ENCODE results near the gene KPTN. TPM values are rescaled to one million over a fixed set of nuclear protein-coding genes. Genes with fewer than 3 reads are reported as not detected.

The KPTN gene
- polyA plus RNA-seq, 4 donors: 8.8 to 18.5 (median 10.4) TPM

GRCh38 chr19:47509170-47509847 lies 25.3 kb upstream of the KPTN start:
- DNase-seq (ENCODE audit: low read depth in 4 of 4, low spot score in 3 of 4): no peak

GRCh38 chr19:47508721-47509120 lies 24.7 kb upstream of the KPTN start:
- no peak for DNase-seq (ENCODE audit: low read depth in 4 of 4, low spot score in 3 of 4)

GRCh38 chr19:47507924-47508553 lies 24.0 kb upstream of the KPTN start:
- DNase-seq (ENCODE audit: low read depth in 4 of 4, low spot score in 3 of 4): no peak

GRCh38 chr19:47507012-47507411 lies 23.0 kb upstream of the KPTN start:
- DNase-seq (ENCODE audit: low read depth in 4 of 4, low spot score in 3 of 4): peak in 1 of 4 donors; percentile 36

GRCh38 chr19:47506459-47506858 lies 22.4 kb upstream of the KPTN start:
- no peak for DNase-seq (ENCODE audit: low read depth in 4 of 4, low spot score in 3 of 4)

GRCh38 chr19:47505506-47505905 lies 21.5 kb upstream of the KPTN start:
- no peak for DNase-seq (ENCODE audit: low read depth in 4 of 4, low spot score in 3 of 4)

- DNase-seq (ENCODE audit: low read depth in 4 of 4, low spot score in 3 of 4): no peak
Observed at GRCh38 chr19:47503826-47504150, 19.8 kb upstream of the KPTN start.

- no peak for DNase-seq (ENCODE audit: low read depth in 4 of 4, low spot score in 3 of 4)
Observed at GRCh38 chr19:47503130-47503825, 19.3 kb upstream of the KPTN start.

- no peak for DNase-seq (ENCODE audit: low read depth in 4 of 4, low spot score in 3 of 4)
Observed at GRCh38 chr19:47499863-47500830, 16.1 kb upstream of the KPTN start.

- no peak for DNase-seq (ENCODE audit: low read depth in 4 of 4, low spot score in 3 of 4)
Observed at GRCh38 chr19:47499371-47499770, 15.4 kb upstream of the KPTN start.

GRCh38 chr19:47498561-47498960 lies 14.5 kb upstream of the KPTN start:
- DNase-seq (ENCODE audit: low read depth in 4 of 4, low spot score in 3 of 4): no peak

- DNase-seq (ENCODE audit: low read depth in 4 of 4, low spot score in 3 of 4): no peak
Observed at GRCh38 chr19:47497821-47498520, 14.0 kb upstream of the KPTN start.

- DNase-seq (ENCODE audit: low read depth in 4 of 4, low spot score in 3 of 4): no peak
Observed at GRCh38 chr19:47497050-47497766, 13.2 kb upstream of the KPTN start.

GRCh38 chr19:47495478-47496372 lies 11.7 kb upstream of the KPTN start:
- DNase-seq (ENCODE audit: low read depth in 4 of 4, low spot score in 3 of 4): no peak

GRCh38 chr19:47494729-47495128 lies 10.7 kb upstream of the KPTN start:
- DNase-seq (ENCODE audit: low read depth in 4 of 4, low spot score in 3 of 4): no peak

- no peak for DNase-seq (ENCODE audit: low read depth in 4 of 4, low spot score in 3 of 4)
Observed at GRCh38 chr19:47494211-47494547, 10.2 kb upstream of the KPTN start.

- DNase-seq (ENCODE audit: low read depth in 4 of 4, low spot score in 3 of 4): no peak
Observed at GRCh38 chr19:47493378-47494210, 9.6 kb upstream of the KPTN start.
